GM12874 (cell line): ENCODE measurements around the gene SH3GL3.

ENCODE experiments used
- TF ChIP-seq, protein P1 (sequence below): IDR thresholded peaks from 2 replicates; pipeline ENCODE4 v1.5.1; 2011; ENCODE audit warnings: low read depth, mild to moderate bottlenecking, control low read depth, low read length, moderate library complexity; ENCODE audit not compliant: insufficient read depth

Gene SH3GL3

DNA sequence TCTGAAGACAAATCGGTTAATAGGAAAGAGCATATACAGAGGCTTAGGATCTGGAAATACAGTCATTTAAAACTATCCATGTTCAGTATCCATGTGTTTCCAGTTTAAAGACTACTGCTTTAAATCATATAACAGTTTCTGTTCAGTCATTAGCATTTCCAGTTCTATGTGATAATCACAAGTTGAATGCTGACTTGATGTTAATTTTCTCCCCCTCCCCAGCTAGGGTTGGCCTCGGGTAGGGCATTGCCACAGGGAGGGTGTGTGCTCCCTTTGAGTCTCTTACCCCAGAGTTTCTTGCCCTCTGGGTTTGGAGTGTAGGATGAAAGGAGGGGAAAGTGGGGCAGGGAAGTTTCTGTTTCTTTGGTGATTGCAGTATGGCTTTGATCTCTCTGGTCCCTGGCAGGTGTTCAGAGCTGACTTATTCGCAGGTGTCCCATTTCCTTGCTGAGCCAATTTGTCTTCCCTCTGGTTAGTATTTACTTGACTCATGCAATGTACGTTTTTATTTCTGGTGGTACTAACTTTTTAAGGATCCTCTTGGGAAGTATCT lies 86.3 kb downstream of the SH3GL3 start:
- TF ChIP-seq, protein P1, sequence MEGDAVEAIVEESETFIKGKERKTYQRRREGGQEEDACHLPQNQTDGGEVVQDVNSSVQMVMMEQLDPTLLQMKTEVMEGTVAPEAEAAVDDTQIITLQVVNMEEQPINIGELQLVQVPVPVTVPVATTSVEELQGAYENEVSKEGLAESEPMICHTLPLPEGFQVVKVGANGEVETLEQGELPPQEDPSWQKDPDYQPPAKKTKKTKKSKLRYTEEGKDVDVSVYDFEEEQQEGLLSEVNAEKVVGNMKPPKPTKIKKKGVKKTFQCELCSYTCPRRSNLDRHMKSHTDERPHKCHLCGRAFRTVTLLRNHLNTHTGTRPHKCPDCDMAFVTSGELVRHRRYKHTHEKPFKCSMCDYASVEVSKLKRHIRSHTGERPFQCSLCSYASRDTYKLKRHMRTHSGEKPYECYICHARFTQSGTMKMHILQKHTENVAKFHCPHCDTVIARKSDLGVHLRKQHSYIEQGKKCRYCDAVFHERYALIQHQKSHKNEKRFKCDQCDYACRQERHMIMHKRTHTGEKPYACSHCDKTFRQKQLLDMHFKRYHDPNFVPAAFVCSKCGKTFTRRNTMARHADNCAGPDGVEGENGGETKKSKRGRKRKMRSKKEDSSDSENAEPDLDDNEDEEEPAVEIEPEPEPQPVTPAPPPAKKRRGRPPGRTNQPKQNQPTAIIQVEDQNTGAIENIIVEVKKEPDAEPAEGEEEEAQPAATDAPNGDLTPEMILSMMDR = no peak

DNA sequence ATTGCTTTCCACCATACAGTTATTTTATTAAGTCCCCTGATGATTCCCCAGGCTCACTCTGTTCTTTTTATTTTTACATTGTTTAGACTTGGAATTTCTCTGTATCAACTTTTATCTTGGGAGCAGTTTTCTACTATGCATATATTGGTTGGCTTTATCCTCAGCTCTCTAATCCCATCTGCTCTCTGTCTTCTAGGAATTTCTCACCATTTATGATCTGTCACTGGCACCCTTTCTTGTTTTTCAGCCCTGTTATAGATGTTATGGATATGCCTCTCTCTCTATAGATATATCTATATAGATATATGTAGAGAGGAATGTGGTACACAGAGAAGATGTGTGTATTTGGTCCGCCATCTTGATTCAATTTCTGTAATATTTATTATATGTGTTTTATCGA lies 90.5 kb downstream of the SH3GL3 start:
- TF ChIP-seq, protein P1 = no peak

DNA sequence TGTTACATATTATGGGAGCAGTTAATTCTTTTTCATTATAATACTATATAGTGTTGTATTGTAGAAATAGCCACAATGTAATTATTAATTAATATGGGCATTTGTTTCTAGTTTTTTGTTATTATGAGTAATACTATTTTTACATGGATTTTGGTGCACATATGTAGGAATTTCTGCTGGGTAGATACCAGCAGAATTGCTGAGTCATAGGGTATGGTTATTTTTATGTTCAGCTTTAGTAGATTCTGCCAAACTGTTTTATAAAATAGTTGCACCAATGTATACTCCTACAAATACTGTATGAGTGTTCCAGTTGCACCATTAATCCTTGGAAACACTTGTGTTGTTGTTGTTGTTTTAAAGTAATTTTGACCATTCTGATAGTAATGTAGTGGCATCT lies 91.5 kb downstream of the SH3GL3 start:
- TF ChIP-seq, protein P1 = no peak

GRCh38 chr15:83545804-83546511 lies 98.8 kb downstream of the SH3GL3 start:
- TF ChIP-seq, protein P1 = no peak

GRCh38 chr15:83546512-83546888 lies 99.4 kb downstream of the SH3GL3 start:
- TF ChIP-seq, protein P1 = no peak

- TF ChIP-seq, protein P1 = no peak
These were observed 100.0 kb downstream of the SH3GL3 start for GRCh38 chr15:83547168-83547567.

- TF ChIP-seq, protein P1 = no peak
These were observed 102.5 kb downstream of the SH3GL3 start for GRCh38 chr15:83549623-83550022.

GRCh38 chr15:83554558-83554957 lies 107.4 kb downstream of the SH3GL3 start:
- TF ChIP-seq, protein P1 = no peak
